Bronchial smooth muscle cell (primary cell): ENCODE data around the gene FAM171A2. TPM values are rescaled to one million over a fixed set of nuclear protein-coding genes. Genes with fewer than 3 reads are reported as not detected.

Experiments used
- total RNA-seq: library from RNA; depleted of rRNA; stranded (reverse); fragments of >200 nt; gene quantifications from 2 replicates; pipeline ENCODE4 v1.2.1, GENCODE V29; 2014

The FAM171A2 gene
- 4.1 and 8.8 TPM in 2 replicates for total RNA-seq

GRCh38 chr17:44363613-44364159, at the start of gene FAM171A2:
TSS of gene FAM171A2 (minus strand) at chr17:44363853. CDS start at chr17:44363714, 139 bp downstream.

GRCh38 chr17:44389281-44389680, 25.6 kb upstream of the FAM171A2 start, which contains the start of gene ITGA2B:
TSS of gene ITGA2B (minus strand) at chr17:44389649. CDS start at chr17:44389473, 176 bp downstream.

GRCh38 chr17:44344939-44345453, 18.7 kb downstream of the FAM171A2 start, which contains the start of gene GRN:
TSS of gene GRN (plus strand) at chr17:44345302. CDS start at chr17:44349165, 3,863 bp downstream.

GRCh38 chr17:44324571-44325275, 38.9 kb downstream of the FAM171A2 start, which contains the start of gene SLC25A39:
TSS of gene SLC25A39 (minus strand) at chr17:44324823. CDS start at chr17:44323562, 1,261 bp downstream.

GRCh38 chr17:44308320-44308818, 55.3 kb downstream of the FAM171A2 start, which contains the start of gene RUNDC3A:
TSS of gene RUNDC3A (plus strand) at chr17:44308601. CDS start at chr17:44308833, 232 bp downstream.

Other genes with a start within 250 kb of the FAM171A2 start
- 44.6 and 69.4 TPM in 2 replicates for gene HDAC5, start 240.2 kb downstream of the FAM171A2 start, total RNA-seq
- 0.43 and 0.63 TPM in 2 replicates for gene HROB, start 221.9 kb downstream of the FAM171A2 start, total RNA-seq
- gene ASB16, start 193.1 kb downstream of the FAM171A2 start, total RNA-seq, result 0.16 TPM in 1 of 2 replicates, not detected in the other
- gene TMUB2, start 176.9 kb downstream of the FAM171A2 start, total RNA-seq, result 24.9 and 31.0 TPM in 2 replicates
- gene ATXN7L3, start 164.0 kb downstream of the FAM171A2 start, total RNA-seq, result 23.3 and 23.5 TPM in 2 replicates
- gene UBTF, start 144.2 kb downstream of the FAM171A2 start, total RNA-seq, result 46.3 and 63.4 TPM in 2 replicates
- gene SLC4A1, start 95.7 kb downstream of the FAM171A2 start, total RNA-seq, result not detected in 2 replicates
- gene RUNDC3A, start 55.3 kb downstream of the FAM171A2 start, total RNA-seq, result 0.17 and 0.32 TPM in 2 replicates
- gene SLC25A39, start 39.0 kb downstream of the FAM171A2 start, total RNA-seq, result 47.7 and 48.9 TPM in 2 replicates
- gene GRN, start 18.6 kb downstream of the FAM171A2 start, total RNA-seq, result 282 and 385 TPM in 2 replicates
- 0.16 and 0.60 TPM in 2 replicates for gene ITGA2B, start 25.8 kb upstream of the FAM171A2 start, total RNA-seq
- 15.6 TPM in 2 replicates for gene GPATCH8, start 139.6 kb upstream of the FAM171A2 start, total RNA-seq
- 17.2 and 18.1 TPM in 2 replicates for gene FZD2, start 193.6 kb upstream of the FAM171A2 start, total RNA-seq